Hematopoietic multipotent progenitor cell treated with erythropoietin and hydrocortisone succinate and interleukin-3 and kit ligand, for 6 days (in vitro differentiated cells): ENCODE results near the gene ELF1.
"Not testable (repeated sequence)": the region's sequence is repeated elsewhere in the genome, so short reads cannot be mapped to it uniquely, and the experiment has no call there.

ENCODE experiments used
- DNase-seq: peaks from one replicate; pipeline ENCODE4 v3.0.0-alpha.2; 2015

Gene ELF1

DNA sequence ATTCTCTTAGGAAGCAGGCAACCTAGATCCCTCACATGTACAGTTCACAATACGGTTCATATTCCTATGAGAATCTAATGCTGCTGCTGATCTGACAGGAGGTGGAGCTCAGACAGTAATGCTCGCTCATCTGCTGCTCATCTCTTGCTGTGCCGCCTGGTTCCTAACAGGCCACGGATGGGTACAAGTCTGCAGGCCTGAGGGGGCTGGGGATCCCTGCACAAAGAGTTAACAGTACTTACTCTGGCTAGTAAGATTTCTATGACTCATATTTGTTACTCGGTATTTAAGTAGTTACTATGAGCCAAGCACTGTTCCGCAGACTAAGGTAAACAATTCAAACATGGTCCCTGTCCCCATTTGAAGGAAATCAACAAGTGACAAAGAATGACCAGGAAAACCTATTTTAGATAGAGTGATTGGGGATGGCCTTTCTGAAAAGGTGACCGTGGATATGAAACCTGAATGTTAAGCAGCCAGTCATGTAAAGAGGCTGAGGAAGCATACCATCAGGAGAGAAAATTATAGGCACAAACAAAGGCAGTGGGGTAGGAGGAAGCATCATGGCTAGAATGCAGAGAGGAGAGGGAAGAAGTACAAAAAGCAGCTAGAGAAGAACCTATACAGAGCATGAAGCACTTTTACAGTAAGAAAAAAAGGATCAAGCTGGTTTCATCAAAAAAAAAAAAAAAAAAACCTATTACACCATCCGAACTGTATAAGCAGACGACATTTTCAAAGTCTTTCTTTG is 21.6 kb upstream of the ELF1 start:
- DNase-seq, result no peak

- DNase-seq, result no peak
Measured at GRCh38 chr13:41039746-41040145, 20.6 kb upstream of the ELF1 start.

GRCh38 chr13:41036557-41036956 is 17.4 kb upstream of the ELF1 start:
- not testable (repeated sequence) for DNase-seq

DNA sequence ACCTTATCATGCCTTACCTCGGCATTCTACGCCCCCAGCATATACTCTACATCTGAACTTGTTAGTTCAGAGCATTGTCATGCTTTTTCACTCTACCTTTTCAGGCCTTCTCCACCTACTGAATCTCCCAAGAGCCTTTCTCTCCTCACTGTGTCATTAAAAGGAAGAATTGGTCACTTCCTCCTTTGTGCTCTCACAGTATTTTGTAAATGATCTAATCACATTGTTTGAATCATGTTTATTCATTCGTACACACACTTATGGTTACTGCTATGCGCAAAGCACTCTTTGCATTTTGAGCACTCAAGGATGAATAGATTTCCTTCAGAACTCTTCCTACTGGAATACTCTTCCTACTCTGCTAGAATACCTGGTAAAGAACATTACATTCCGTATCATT is 15.8 kb upstream of the ELF1 start:
- peak; percentile 40 for DNase-seq

GRCh38 chr13:41034382-41034781 is 15.3 kb upstream of the ELF1 start:
- DNase-seq, result no peak

DNA sequence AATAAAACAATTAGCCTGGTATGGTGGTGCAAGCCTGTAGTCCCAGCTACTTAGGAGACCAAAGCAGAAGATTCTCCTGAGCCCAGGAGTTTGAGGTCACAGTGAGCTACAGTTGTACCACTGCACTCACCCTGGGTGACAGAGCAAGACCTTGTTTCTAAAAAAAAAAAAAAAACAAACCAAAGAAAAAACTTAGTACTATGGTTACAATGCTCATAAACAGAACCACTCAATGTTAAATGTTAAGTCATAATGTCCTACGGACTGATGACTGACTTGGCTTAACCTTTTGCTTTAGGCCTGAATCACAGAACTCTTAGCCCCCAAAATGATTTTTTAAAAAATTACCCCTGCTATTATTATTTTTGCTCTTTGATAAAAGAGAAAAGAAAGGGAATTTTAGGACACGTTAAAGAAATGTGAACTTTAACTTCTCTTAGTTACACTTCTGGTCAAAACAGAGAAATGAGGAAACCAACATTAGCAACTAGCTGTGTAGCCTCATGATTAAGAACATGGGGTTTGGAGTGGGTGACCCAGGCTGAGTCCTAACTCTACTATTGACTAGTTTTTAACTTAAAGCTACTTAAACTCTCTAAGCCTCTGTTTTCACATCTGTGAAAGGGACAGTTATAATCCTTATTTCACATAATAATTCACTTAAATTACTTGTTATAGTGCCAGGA is 13.7 kb upstream of the ELF1 start:
- DNase-seq, result no peak

- DNase-seq, result peak; percentile 47
Measured at GRCh38 chr13:41029629-41030028, 10.5 kb upstream of the ELF1 start.

DNA sequence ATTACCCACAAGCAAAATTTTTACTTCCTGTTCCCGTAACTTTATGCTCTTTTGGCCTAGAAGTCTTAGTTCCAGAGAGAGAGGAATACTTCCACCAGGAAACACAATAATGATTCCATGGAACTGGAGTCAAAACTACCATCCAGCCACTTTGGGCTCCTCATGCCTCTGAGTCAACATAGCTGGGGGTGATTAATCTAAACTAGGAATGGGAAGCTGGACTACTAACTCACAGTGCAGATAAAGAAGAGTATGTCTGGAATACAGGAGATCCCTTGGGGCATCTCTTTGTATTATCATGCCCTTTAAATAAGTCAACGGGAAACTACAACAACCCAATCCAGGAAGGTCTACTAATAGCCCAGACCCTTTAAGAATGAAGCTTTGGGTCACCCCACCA is 8.9 kb upstream of the ELF1 start:
- DNase-seq, result no peak

GRCh38 chr13:41026788-41027187 is 7.7 kb upstream of the ELF1 start:
- no peak for DNase-seq

- DNase-seq, result no peak
Measured at GRCh38 chr13:41025518-41025917, 6.4 kb upstream of the ELF1 start.

- DNase-seq, result no peak
Measured at GRCh38 chr13:41019578-41020347, 647 bp upstream of the ELF1 start.

- DNase-seq, result peak; percentile 37
Measured at GRCh38 chr13:41018602-41018948, 541 bp downstream of the ELF1 start.

- DNase-seq, result peak; percentile 65
Measured at GRCh38 chr13:41017817-41018601, 1.1 kb downstream of the ELF1 start.

DNA sequence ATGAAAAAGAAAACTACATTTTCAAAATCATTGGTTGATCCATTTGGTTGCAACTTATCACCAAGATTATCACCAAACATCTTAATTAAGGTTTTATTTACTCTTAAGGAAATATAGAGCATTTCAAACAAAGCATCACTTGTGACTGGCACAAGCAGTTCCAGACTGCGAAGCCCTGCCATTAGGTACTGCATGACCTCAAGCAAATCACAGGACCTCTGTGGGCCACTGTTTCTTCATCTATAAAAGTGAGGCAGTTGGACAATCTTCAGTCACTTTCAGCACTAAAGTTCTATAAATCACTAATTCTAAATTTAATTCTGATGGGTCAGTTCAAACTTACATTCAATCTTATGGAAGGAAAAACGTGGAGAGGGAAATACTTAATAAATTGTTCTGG is 2.0 kb downstream of the ELF1 start:
- DNase-seq, result peak; percentile 70

DNA sequence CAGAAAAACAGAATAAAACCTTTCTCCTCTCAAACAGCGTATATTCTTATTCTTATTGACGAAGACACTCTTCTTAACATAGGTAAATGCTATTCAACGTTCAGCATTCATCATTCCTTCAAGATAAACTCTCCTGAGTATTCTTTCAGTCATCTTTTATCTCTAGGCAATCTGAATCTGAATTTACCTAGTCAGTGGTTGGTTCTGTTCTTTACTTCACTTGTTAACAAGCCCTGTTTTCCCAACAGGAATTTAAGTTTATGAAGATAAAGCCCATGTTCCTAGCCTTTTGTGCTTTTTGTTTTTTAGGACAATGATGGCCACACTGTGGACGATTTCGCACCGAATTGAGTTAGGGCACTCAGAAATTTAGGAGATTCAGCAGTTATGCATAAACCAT is 3.2 kb downstream of the ELF1 start:
- peak; percentile 8 for DNase-seq

DNA sequence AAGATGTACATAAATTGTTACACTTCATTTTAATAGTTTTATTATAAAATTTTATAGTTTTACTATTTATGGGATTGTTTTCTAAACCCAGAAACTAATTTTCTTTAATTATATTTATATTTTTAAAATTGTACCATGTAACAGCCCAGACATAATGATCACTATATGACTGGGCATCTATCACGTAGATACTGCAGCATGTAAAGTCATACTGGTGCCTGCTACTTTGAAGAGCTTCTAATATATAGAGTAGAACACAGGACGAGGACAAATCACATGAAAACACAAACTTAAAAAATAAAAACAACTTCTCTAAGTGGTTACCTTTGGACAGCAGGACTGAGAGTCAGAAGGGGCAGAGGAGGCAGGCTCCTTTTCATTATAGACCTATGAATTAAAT is 5.3 kb downstream of the ELF1 start:
- peak; percentile 26 for DNase-seq

- DNase-seq, result no peak
Measured at GRCh38 chr13:41012536-41012935, 6.6 kb downstream of the ELF1 start.

DNA sequence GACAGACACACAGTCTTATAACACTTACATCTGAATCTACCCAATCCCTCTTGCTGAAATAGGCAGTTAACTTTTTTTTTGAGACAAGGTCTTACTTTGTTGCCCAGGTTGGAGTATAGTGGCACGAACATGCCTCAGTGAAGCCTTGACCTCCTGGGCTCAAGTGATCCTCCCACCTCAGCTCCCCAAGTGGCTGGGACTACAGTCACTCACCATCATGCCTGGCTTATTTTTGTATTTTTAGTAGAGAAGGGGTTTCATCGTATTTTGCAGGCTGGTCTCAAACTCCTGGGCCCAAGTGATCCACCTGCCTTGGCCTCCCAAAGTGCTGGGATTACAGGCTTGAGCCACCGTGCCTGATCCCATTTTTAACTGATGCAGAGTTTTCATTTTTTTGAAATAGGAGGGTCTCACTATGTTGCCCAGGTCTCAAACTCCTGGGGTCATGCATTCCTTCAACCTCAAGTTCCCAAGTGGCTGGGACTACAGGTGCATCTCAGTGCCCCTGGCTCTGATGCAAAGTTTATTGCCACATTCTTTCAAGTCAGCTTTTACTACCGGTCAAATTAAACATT is 7.6 kb downstream of the ELF1 start:
- DNase-seq, result no peak

DNA sequence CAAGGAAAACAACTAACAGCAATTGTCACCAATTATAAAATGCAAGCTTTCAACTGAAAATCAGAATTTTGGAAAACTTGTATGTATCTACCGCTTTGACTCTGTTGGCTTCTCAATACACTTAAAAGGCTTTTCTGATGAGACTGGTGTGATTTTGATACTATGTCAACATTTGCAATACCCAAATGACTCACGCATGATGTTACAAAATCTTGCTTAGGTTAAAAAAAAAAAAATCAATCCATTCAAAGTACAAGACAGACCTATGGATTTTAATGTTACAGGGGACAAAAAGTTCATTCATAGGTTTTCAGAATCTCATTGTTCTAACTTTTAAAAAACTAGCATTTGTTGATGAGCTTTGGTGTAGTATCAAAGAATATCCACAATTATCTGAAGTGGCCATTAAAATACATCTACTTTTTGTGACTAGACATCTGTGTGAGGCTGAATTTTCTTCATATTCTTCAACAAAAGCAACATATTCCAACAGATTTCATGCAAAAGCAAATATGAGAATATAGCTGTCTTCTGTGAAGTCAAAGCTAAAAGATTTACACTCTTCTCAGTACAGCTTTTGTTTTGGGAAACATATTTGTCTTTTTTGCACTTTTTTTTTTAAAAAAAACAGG is 10.7 kb downstream of the ELF1 start:
- DNase-seq, result peak; percentile 61

GRCh38 chr13:41007744-41008128 is 11.4 kb downstream of the ELF1 start:
- peak; percentile 49 for DNase-seq

DNA sequence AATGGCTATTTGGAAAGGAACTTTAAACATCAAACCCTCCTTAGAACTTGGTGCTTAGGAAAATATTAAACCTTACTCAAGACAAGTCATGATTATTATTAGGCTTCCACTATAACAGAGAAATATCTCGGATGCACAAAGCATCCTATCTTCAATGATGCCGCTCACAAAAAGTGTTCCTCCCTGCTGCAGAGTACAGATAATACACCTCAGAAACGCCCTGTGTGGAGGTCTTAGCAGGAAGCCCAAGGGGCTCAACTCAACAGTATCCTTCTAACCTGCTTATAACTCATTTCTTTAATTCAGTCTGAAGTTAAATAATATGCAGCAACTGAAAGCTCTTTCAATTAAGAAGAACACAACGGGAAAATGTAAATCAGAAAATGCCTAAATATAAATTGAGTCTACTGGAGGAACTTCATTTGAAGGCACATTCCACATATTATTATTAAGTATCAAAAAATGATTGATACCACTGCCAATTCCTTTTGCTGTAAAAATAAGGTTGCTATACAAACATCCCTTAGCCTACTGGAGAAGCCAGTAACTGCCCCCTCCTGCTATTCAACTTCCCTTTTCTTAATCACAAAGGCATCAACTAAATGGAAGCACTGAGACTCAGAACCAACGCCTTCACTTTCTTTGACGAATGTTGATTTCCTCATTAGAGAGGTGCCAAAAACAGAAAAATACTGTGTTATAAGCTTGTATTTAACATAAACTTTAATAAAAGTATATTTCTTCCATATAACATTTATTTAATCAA is 12.0 kb downstream of the ELF1 start:
- peak; percentile 90 for DNase-seq

GRCh38 chr13:41006306-41006705 is 12.8 kb downstream of the ELF1 start:
- DNase-seq, result peak; percentile 54
